ENCODE measurements around the gene ZNF197. TPM values are rescaled to one million over a fixed set of nuclear protein-coding genes. Genes with fewer than 3 reads are reported as not detected.

ZNF197 gene
- polyA plus RNA-seq, 1 donor (not counting 4 experiments of a cell fraction or from before 2014, with no cell fraction given), result 8.8 TPM

GRCh38 chr3:44584646-44585501 is 40.0 kb upstream of the ZNF197 start, which contains the start of gene ZNF660:
Gene ZNF660, plus strand, starts transcription at chr3:44584964. Its CDS starts 9,230 bp downstream, at chr3:44594194.
- no peaks in the 10 kb centered on the region for H3K36me3 ChIP-seq (ENCODE audit: control insufficient read depth in 2 of 2, extremely low read depth in 1 of 2, insufficient read depth in 2 of 2, low read length in 2 of 2)
- no peaks in the 10 kb centered on the region for H3K9me3 ChIP-seq (ENCODE audit: control insufficient read depth, low read depth, low read length)
- dilution Hi-C loops (cut with MboI; ENCODE audit: extremely low pct_ligation_motif_present, low sequenced_read_pairs), result no loop called here
- no peaks in the 10 kb centered on the region for H3K9me1 ChIP-seq (ENCODE audit: control insufficient read depth, extremely low read depth, insufficient read depth, low read length)
- no peak within 1 kb of the TSS for H3K9ac ChIP-seq (ENCODE audit: control insufficient read depth, extremely low read depth, insufficient read depth, low read length)
- H3K4me2 ChIP-seq (ENCODE audit: control insufficient read depth, extremely low read depth, insufficient read depth, low read depth, low read length), result peak within 1 kb of the TSS; percentile 6
- H2AFZ ChIP-seq (ENCODE audit: control insufficient read depth, low read length), result no peak within 1 kb of the TSS
- H3K27me3 ChIP-seq (ENCODE audit: control insufficient read depth, extremely low read depth, insufficient read depth, low read length), result peaks cover 21% of the 10 kb centered on the region
- H3K4me1 ChIP-seq (ENCODE audit: control insufficient read depth, extremely low read depth, insufficient read depth, low read length), result no peaks in the 10 kb centered on the region
- H4K20me1 ChIP-seq (ENCODE audit: control insufficient read depth, extremely low read depth, insufficient read depth, low read length), result no peaks in the 10 kb centered on the region
- DNase-seq (ENCODE audit: low read depth, low spot score) (no peak), FAIRE-seq (no peak)
- TF ChIP-seq EZH2 (IDR thresholded peaks at IDR 0.05; ENCODE audit: low read length) (no peak), CTCF (optimal IDR thresholded peaks at IDR 0.05 in 1 of 3, IDR thresholded peaks at IDR 0.05 in 1 of 3, conservative IDR thresholded peaks at IDR 0.05 in 1 of 3; ENCODE audit: extremely low read depth in 1 of 3, insufficient read depth in 2 of 3, low read length in 3 of 3) (no peak)
- H3K79me2 ChIP-seq (ENCODE audit: control insufficient read depth, insufficient read depth, low read length), result no peaks in the 10 kb centered on the region
- H3K27ac ChIP-seq (ENCODE audit: control insufficient read depth, insufficient read depth, low read length), result no peak within 1 kb of the TSS
- H3K4me3 ChIP-seq (ENCODE audit: control insufficient read depth in 2 of 3, extremely low read depth in 1 of 3, insufficient read depth in 2 of 3, low read depth in 1 of 3, low read length in 3 of 3), result no peak within 1 kb of the TSS

GRCh38 chr3:44596621-44597020 is 28.2 kb upstream of the ZNF197 start:
- Histone ChIP-seq H4K20me1 (ENCODE audit: control insufficient read depth, extremely low read depth, insufficient read depth, low read length) (no peaks in the 10 kb centered on the region), H3K4me3 (ENCODE audit: control insufficient read depth in 2 of 3, extremely low read depth in 1 of 3, insufficient read depth in 2 of 3, low read depth in 1 of 3, low read length in 3 of 3) (no peak overlapping the region), H3K36me3 (ENCODE audit: control insufficient read depth in 2 of 2, extremely low read depth in 1 of 2, insufficient read depth in 2 of 2, low read length in 2 of 2) (no peaks in the 10 kb centered on the region), H3K9ac (ENCODE audit: control insufficient read depth, extremely low read depth, insufficient read depth, low read length) (no peak overlapping the region), H3K9me3 (ENCODE audit: control insufficient read depth, low read depth, low read length) (peaks cover 2% of the 10 kb centered on the region), H3K4me2 (ENCODE audit: control insufficient read depth, extremely low read depth, insufficient read depth, low read depth, low read length) (no peak overlapping the region), H3K4me1 (ENCODE audit: control insufficient read depth, extremely low read depth, insufficient read depth, low read length) (no peaks in the 10 kb centered on the region), H3K79me2 (ENCODE audit: control insufficient read depth, insufficient read depth, low read length) (no peaks in the 10 kb centered on the region), H3K9me1 (ENCODE audit: control insufficient read depth, extremely low read depth, insufficient read depth, low read length) (no peaks in the 10 kb centered on the region), H3K27ac (ENCODE audit: control insufficient read depth, insufficient read depth, low read length) (no peak overlapping the region), H2AFZ (ENCODE audit: control insufficient read depth, low read length) (no peak overlapping the region), H3K27me3 (ENCODE audit: control insufficient read depth, extremely low read depth, insufficient read depth, low read length) (no peaks in the 10 kb centered on the region)
- TF ChIP-seq CTCF (optimal IDR thresholded peaks at IDR 0.05 in 1 of 3, IDR thresholded peaks at IDR 0.05 in 1 of 3, conservative IDR thresholded peaks at IDR 0.05 in 1 of 3; ENCODE audit: extremely low read depth in 1 of 3, insufficient read depth in 2 of 3, low read length in 3 of 3), result no peak
- no peak for TF ChIP-seq EZH2 (IDR thresholded peaks at IDR 0.05; ENCODE audit: low read length)
- no peak for FAIRE-seq
- dilution Hi-C loops (cut with MboI; ENCODE audit: extremely low pct_ligation_motif_present, low sequenced_read_pairs), result no loop called here
- DNase-seq (ENCODE audit: low read depth, low spot score), result no peak

All from keratinocyte (primary cell).